Esophagus squamous epithelium (tissue), 4 donors: ENCODE results near the gene KCNJ12.
"Not testable (repeated sequence)": the region's sequence is repeated elsewhere in the genome, so short reads cannot be mapped to it uniquely, and the experiment has no call there.

Experiments used
- CTCF ChIP-seq, 6 experiments: fragments of 450-650 bp in 4 of 6; fragments of 200-600 bp in 2 of 6; sonication (generic) in 2 of 6; IDR thresholded peaks; one replicate each; pipeline ENCODE4 v1.5.1; 2016 to 2019; ENCODE audit warnings: antibody characterized with exemption in 6 of 6, mild to moderate bottlenecking in 4 of 6, moderate library complexity in 4 of 6
- POLR2A ChIP-seq, 4 donors: fragments of 450-650 bp; IDR thresholded peaks; one replicate each; pipeline ENCODE4 v1.6.1; 2017; ENCODE audit warnings: antibody characterized with exemption in 4 of 4, mild to moderate bottlenecking in 4 of 4, moderate library complexity in 3 of 4

- TF ChIP-seq CTCF, POLR2A (IDR thresholded peaks at IDR 0.05): not testable (repeated sequence)
Observed at GRCh38 chr17:21402926-21403325, 26.8 kb downstream of the KCNJ12 start.
